Subcutaneous adipose tissue (tissue), 4 donors: ENCODE data around the gene GALNT12. TPM values are rescaled to one million over a fixed set of nuclear protein-coding genes. Genes with fewer than 3 reads are reported as not detected.

Experiments used
- CTCF ChIP-seq: fragments of 450-650 bp; IDR thresholded peaks from one replicate; pipeline ENCODE4 v1.5.1; 2016; ENCODE audit warnings: low read depth, mild to moderate bottlenecking, control low read depth, antibody characterized with exemption, moderate library complexity
- total RNA-seq, 4 donors: library from RNA; depleted of rRNA; stranded (reverse); fragments of >200 nt; gene quantifications; one replicate each; pipeline ENCODE4 v1.1.0, GENCODE V29; 2016

The GALNT12 gene
- total RNA-seq, 4 donors from 2014 or later, result 1.9 to 8.5 (median 3.7) TPM

- no peak for TF ChIP-seq CTCF
Observed at GRCh38 chr9:98862936-98863335, 55.5 kb downstream of the GALNT12 start.

GRCh38 chr9:98864281-98865174, 57.1 kb downstream of the GALNT12 start:
- TF ChIP-seq CTCF, result no peak

- no peak for TF ChIP-seq CTCF
Observed at GRCh38 chr9:98865284-98865875, 57.9 kb downstream of the GALNT12 start.

GRCh38 chr9:98866435-98867102, 59.1 kb downstream of the GALNT12 start:
- no peak for TF ChIP-seq CTCF

- TF ChIP-seq CTCF, result no peak
Observed at GRCh38 chr9:98867103-98867428, 59.6 kb downstream of the GALNT12 start.

GRCh38 chr9:98867429-98868168, 60.1 kb downstream of the GALNT12 start:
- no peak for TF ChIP-seq CTCF
